ENCODE measurements around the gene ADCY9.
A peak's percentile ranks its signal among the peaks of the same experiment; 100 is the strongest.

Gene ADCY9

DNA sequence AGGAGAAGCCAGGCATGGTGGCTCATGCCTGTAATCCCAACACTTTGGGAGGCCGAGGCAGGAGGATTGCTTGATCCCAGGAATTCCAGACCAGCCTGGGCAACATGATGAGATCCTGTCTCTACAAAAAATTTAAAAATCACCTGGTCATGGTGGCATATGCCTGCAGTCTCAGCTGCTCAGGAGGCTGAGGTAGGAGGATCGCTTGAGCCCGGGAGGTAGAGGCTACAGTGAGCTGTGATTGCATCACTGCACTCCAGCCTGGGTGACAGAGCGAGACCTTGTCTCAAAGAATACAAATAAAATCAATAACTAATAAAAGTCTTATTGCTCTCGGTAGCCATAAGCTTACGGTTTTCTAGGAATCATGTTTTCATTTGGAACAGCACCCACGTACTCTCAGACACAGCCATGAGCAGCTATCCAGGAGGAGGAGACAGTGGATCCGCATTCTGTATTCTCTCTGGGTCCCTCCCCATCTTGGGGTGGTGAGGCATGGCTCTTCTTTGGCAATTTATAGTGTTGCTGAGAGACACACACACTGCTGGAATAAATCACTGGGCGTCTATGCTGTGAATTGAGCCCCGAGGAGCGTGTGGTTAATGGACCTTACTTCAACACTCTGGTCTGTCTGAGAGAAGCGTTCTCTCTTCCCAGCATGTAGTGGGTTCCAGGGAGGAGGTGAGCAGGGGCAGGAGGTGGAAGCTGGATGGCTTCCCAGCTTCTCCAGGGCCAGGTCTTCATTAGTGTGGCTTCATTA, 8.5 kb upstream of the ADCY9 start:
- POLR2A ChIA-PET: no interaction called here

DNA sequence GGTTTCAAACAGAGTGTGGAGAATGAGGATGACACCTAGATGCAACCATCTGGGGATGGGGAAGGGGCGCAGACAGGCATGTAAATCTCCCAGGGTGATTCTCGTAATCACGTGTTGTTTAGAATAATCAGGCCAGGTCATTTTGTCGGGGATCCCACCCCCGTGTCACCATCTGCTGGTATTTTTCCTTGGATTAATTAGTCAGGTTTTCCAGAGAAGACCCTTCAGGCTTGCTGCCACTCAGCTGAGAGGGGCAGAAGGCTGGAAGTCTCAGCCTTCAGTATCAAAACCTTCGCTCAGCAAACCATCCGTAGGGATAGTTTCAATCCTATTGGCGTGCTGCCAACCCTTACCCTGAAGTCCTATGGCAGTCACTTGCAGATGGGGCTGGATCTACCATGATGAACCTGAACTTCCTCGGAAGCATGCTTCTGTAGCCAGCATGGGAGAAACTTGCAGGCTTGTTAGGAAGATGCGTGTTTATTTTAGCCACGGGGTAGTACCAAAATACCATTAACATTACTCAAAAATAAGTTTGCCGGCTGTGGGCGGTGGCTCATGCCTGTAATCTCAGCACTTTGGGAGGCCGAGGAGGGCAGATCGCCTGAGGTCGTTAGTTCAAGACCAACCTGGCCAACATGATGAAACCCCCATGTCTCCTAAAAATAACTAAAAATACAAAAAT, 7.5 kb upstream of the ADCY9 start:
- no peak for DNase-seq (ENCODE audit: extremely low spot score)
- TF ChIP-seq, protein P1, sequence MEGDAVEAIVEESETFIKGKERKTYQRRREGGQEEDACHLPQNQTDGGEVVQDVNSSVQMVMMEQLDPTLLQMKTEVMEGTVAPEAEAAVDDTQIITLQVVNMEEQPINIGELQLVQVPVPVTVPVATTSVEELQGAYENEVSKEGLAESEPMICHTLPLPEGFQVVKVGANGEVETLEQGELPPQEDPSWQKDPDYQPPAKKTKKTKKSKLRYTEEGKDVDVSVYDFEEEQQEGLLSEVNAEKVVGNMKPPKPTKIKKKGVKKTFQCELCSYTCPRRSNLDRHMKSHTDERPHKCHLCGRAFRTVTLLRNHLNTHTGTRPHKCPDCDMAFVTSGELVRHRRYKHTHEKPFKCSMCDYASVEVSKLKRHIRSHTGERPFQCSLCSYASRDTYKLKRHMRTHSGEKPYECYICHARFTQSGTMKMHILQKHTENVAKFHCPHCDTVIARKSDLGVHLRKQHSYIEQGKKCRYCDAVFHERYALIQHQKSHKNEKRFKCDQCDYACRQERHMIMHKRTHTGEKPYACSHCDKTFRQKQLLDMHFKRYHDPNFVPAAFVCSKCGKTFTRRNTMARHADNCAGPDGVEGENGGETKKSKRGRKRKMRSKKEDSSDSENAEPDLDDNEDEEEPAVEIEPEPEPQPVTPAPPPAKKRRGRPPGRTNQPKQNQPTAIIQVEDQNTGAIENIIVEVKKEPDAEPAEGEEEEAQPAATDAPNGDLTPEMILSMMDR (IDR thresholded peaks at IDR 0.05; ENCODE audit: control extremely low read depth, extremely low read depth, low read depth, missing control alignments): no peak
- CTCF ChIA-PET: no interaction called here
- POLR2A ChIA-PET: no interaction called here

More for the DNA sequence above, 8.5 kb upstream of the ADCY9 start:
- TF ChIP-seq, protein P1 (IDR thresholded peaks at IDR 0.05; ENCODE audit: control extremely low read depth, extremely low read depth, low read depth, missing control alignments): no peak
- CTCF ChIA-PET: no interaction called here
- no peak for DNase-seq (ENCODE audit: extremely low spot score)

DNA sequence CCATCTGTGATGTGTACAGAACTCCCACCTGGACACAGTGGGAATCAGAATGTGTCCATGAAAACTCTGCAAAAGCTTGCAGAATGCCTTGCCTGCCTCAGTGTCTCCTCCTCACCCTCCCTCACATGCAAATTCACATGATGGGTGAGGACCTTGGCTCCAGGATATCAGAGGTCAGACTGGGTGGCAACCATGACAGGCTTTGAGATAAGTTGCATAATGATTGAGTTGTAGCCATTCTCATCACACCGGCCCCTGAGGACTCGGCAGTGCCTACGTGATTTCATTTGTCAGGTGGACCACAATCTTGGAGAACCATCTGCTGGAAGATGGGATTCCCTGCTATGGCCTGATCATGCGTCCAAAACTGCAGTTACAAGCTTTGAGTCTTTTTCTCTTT, 3.9 kb upstream of the ADCY9 start:
- POLR2A ChIA-PET: no interaction called here
- TF ChIP-seq, protein P1 (IDR thresholded peaks at IDR 0.05; ENCODE audit: control extremely low read depth, extremely low read depth, low read depth, missing control alignments): no peak
- CTCF ChIA-PET: no interaction called here
- DNase-seq (ENCODE audit: extremely low spot score): no peak

DNA sequence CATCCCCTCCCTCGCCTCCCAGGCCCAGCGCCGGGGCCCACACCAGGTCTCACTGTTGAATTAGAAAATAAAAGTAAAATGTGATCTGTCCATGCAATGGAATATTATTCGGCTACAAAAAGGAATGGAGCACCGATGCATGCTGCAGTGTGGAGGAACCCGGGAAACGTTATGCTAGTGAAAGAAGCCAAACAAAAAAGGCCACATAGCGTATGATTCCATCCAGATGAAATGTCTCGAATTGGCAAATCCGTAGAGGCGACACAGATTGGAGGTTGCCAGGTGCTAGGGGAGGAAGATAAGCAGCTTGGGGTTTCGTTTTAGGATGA, 972 bp upstream of the ADCY9 start:
- CTCF ChIA-PET: no interaction called here
- TF ChIP-seq, protein P1 (IDR thresholded peaks at IDR 0.05; ENCODE audit: control extremely low read depth, extremely low read depth, low read depth, missing control alignments): no peak
- no peak for DNase-seq (ENCODE audit: extremely low spot score)
- POLR2A ChIA-PET: no interaction called here

DNA sequence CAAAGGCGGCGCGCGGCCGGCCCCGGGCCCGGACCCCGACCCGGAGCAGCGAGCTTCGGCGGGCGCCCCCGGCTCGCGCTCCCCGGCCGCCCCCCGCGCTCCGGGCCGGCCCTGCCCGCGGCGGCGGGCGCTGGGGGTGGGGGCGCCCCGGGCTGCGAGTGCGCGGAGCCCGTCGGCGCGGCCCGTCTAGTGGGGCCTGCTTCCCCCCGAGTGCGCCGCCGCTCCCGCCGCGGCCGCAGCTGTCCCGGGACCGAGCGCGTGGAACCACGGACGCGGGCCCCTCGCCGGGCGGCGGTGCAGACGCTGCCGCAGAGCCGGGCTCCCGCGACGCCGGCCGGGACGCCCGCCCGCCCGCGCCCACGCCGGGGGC, 308 bp downstream of the ADCY9 start:
- ChIA-PET POLR2A (no interaction called here), CTCF (no interaction called here)
- TF ChIP-seq, protein P1 (IDR thresholded peaks at IDR 0.05; ENCODE audit: control extremely low read depth, extremely low read depth, low read depth, missing control alignments): no peak
- DNase-seq (ENCODE audit: extremely low spot score): no peak

DNA sequence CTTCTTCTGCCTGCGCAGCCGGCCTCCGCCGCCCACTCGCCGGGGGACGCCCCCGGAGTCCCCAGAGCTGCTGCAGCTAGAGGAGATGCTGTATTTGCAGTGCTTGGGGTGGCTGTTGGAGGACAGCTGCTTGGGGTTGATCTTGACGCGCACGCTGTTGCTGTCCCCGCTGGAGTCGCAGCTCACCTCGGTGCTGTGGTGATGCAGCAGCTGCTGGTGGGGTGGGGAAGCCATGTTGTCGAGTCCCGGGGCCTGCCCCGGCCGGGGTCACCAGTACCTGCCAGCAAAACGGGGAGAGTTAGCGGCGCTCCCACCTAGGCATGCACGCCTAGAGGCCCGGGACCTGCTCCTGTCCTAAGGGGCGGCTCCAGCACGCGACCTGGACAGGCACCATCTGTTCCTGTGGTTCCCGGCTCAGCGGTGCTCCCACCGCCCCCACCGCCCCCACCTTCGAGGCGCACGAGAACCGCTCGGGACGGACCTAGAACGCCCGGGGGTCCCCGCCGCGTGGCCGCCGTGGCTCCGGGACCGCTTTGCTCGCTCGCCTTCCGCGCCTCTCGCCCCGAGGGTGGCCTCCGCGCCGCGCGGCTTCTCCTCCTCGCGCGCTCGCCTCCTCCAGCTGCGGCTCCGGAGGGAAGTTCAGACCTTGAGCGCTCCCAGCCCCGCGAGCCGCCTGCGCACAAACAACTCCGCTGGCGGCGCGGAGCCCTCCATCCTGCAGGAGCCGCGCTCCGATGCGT, 863 bp downstream of the ADCY9 start:
- DNase-seq (ENCODE audit: extremely low spot score): peak; percentile 54
- CTCF ChIA-PET: no interaction called here
- TF ChIP-seq, protein P1 (IDR thresholded peaks at IDR 0.05; ENCODE audit: control extremely low read depth, extremely low read depth, low read depth, missing control alignments): no peak
- POLR2A ChIA-PET: no interaction called here

All from GM10248 (cell line).